Measurements from ENCODE around the gene ZNF462.

DNA sequence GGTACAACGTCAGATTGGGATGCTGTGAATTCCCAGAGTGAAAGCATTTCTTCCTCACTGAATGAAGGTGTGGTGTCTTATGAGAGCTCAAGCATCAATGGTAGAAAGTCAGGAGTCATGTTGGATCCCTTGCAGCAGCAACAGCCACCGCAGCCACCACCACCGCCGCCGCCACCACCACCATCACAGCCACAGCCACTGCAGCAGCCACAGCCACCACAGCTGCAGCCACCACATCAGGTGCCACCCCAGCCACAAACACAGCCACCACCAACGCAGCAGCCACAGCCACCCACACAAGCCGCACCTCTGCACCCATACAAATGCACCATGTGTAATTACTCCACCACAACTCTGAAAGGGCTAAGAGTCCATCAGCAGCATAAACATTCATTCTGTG is 62.4 kb downstream of the ZNF462 start:
- no peak for TF ChIP-seq POLR2A (IDR thresholded peaks at IDR 0.05)
- TF ChIP-seq, protein P1, sequence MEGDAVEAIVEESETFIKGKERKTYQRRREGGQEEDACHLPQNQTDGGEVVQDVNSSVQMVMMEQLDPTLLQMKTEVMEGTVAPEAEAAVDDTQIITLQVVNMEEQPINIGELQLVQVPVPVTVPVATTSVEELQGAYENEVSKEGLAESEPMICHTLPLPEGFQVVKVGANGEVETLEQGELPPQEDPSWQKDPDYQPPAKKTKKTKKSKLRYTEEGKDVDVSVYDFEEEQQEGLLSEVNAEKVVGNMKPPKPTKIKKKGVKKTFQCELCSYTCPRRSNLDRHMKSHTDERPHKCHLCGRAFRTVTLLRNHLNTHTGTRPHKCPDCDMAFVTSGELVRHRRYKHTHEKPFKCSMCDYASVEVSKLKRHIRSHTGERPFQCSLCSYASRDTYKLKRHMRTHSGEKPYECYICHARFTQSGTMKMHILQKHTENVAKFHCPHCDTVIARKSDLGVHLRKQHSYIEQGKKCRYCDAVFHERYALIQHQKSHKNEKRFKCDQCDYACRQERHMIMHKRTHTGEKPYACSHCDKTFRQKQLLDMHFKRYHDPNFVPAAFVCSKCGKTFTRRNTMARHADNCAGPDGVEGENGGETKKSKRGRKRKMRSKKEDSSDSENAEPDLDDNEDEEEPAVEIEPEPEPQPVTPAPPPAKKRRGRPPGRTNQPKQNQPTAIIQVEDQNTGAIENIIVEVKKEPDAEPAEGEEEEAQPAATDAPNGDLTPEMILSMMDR (IDR thresholded peaks at IDR 0.05) = no peak
- no peak for TF ChIP-seq EP300 (IDR thresholded peaks at IDR 0.05)

All from tibial nerve (tissue), 4 donors.